KBM-7 (cell line): ENCODE measurements around the gene MTLN.
"Not testable (repeated sequence)": the region's sequence is repeated elsewhere in the genome, so short reads cannot be mapped to it uniquely, and the experiment has no call there.

Source experiments
- DNase-seq: peaks from one replicate; pipeline ENCODE4 v3.0.0-alpha.2; 2015
- in situ Hi-C: fragments of 300-500 bp; cut with MboI; formaldehyde crosslinking; loops from 2 replicates; pipeline ENCODE4 v1.14.3; 2020; ENCODE audit warnings: low sequenced_read_pairs, low pct_unique_long_range_greater_than_20kb, mixed read lengths

Gene MTLN

DNA sequence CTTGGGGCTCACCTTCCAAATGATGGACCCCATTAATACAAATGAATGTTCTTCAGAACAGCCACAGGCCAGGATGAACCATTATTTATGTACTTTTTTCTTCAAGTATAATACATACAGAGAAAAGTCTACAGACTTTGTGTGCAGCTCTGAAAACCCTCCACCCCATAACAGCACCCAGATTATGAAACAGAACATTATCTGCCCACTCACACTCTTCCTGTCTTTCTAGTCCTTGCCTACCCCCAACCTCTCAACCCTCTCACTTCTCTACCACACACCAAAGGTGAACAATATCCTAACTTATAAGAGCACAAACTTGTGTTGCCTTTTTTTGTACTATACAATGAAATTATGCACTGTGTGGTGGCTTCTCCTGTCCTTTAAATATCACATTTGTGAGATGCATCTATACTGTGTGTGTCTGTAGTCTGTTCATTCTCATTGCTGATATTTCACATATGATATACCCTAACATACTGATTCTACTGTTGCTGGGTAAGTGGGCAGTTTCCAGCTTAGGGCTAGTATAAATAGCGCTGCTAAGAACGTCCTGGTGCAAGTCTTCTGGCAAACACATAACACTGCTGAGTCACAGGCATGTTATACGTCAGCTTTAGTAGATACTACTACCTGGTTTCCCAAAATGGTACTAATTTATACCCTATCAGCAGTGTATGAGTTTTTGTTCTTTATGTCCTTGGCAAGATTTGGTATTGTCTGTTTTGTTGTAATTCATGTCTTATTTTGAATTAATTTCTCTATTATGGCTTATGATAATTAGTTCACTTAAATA, 6.5 kb downstream of the MTLN start:
- in situ Hi-C loops: no loop called here
- DNase-seq: no peak

GRCh38 chr2:110204408-110205385, 7.7 kb downstream of the MTLN start, which contains the start of gene NPHP1:
Gene NPHP1, minus strand, starts transcription at chr2:110205013. Its CDS starts 45 bp downstream, at chr2:110204968.
- in situ Hi-C loops: no loop called here
- peak; percentile 76 for DNase-seq

DNA sequence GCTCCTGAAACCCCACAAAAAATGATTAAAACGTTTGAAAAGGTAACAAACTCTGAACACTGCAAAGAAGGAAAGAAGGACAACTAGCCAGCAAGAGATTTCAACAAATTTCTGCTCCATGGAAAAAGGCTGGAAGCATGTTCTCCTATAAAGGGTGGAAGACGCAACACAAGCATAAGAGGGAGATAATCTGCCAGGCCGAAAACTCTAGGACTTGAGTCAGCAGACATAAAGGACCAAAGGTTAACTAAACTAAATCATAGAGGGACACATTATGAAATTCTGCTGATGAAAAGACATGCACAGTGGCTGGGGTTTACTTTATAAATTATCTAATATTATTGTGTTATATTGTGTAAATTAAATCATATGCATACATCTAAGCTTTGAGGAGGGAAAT, 14.3 kb downstream of the MTLN start:
- in situ Hi-C loops: no loop called here
- no peak for DNase-seq

DNA sequence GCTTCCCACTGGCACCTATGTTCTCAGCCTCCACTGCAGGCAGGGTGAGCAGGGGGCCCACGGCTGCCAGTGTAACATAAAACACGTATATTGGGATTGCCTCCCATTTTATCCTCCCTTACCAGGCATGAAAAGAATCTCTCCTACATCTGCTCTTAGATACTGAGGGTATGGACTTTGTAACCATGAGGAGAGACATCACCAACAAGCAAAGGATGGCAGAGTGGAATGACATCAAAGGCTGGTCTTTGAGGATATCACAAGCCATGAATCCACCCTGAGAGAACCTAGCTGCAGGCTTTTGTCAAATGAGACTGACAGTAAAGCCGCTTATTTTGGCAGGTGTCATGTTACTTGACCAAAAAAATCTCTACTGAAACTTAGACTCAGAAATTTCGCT, 14.9 kb downstream of the MTLN start:
- in situ Hi-C loops: no loop called here
- DNase-seq: no peak

- in situ Hi-C loops, DNase-seq: not testable (repeated sequence)
These were observed 22.2 kb downstream of the MTLN start for GRCh38 chr2:110190169-110190568.

GRCh38 chr2:110182449-110182848, 29.9 kb downstream of the MTLN start:
- in situ Hi-C loops: no loop called here
- DNase-seq: no peak

GRCh38 chr2:110180036-110180435, 32.3 kb downstream of the MTLN start:
- DNase-seq: no peak
- in situ Hi-C loops: no loop called here

DNA sequence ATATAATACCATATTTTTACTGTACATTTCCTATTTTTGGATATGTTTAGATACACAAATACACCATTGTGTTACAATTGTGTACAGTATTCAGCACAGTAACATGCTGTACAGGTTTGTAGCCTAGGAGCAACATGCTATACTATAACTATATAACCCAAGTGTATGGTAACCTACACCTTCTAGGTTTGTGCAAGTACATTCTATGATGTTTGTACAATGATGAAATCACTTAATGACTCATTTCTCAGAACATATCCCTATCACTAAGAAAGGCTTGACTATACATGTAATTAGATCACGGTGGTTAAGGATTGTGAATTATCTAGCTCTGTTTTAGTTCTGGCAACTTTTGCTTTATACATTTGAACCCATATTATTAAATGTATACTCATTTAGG, 38.8 kb downstream of the MTLN start:
- in situ Hi-C loops: no loop called here
- no peak for DNase-seq

GRCh38 chr2:110172506-110172905, 39.8 kb downstream of the MTLN start:
- no peak for DNase-seq
- in situ Hi-C loops: no loop called here

DNA sequence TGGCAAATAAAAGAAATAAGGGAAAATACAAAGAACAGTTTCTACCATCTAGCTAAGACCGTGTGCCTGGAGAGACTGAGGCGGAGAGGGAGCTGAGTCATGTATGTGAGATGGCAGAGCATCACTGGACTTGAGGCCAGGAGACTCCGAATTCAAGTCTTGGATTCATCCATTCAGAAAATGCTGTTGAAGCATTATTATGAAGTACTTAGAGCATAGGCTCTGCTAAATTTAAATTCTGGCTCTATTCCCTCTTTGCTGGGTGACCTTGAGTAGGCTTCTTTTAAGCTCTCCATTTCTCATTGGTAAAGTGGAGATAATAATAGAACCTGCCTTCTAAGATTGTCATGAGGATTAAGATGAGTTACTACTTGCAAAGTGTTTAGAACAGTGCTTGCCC, 42.2 kb downstream of the MTLN start:
- in situ Hi-C loops: no loop called here
- DNase-seq: no peak

GRCh38 chr2:110167326-110168000, 44.9 kb downstream of the MTLN start:
- in situ Hi-C loops: no loop called here

GRCh38 chr2:110166266-110166665, 46.1 kb downstream of the MTLN start:
- DNase-seq: no peak
- in situ Hi-C loops: no loop called here

More at GRCh38 chr2:110167326-110168000, 44.9 kb downstream of the MTLN start:
- no peak for DNase-seq
